Activated CD8-positive, alpha-beta memory T cell treated with anti-CD3 and anti-CD28 coated beads, Interleukin-2, amount 50 U/mL, for 1 hour (primary cell): Measurements from ENCODE around the gene PRIM2.
"Not testable (repeated sequence)": the region's sequence is repeated elsewhere in the genome, so short reads cannot be mapped to it uniquely, and the experiment has no call there.

Source experiments
- DNase-seq: peaks from one replicate; pipeline ENCODE4 v3.0.0-alpha.2; 2020; ENCODE audit errors: extremely low read depth

The PRIM2 gene

DNA sequence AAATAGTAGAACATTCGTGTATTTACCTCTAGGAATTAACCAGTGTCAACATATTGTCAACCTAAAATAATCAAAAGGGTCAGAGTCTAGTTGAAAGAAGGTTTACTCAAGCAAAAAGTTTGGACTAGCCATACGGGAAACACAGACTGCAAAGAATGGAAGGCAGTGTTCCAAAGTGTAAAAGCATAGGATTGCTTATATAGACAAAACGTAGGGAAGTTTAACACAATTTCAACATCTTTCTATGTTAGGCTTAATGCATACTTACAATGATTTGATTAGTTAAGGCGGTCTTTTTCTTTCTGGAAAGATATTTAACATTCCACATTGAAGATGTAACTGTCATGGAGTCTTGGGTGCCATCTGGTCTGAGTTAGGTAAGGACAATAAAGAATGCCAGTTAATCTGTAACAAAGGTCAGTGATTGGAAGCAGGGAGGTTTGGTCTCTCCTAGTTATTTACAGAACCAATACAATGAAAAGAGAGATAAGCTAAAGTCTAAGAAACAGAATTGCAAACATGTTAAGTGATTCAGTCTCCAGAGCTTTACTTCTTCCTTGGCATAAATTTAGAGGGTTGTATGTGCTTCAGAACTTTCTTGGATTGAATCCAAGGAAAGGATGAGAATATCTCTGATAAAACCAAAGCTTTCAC, 183.1 kb downstream of the PRIM2 start:
- DNase-seq, result not testable (repeated sequence)

DNA sequence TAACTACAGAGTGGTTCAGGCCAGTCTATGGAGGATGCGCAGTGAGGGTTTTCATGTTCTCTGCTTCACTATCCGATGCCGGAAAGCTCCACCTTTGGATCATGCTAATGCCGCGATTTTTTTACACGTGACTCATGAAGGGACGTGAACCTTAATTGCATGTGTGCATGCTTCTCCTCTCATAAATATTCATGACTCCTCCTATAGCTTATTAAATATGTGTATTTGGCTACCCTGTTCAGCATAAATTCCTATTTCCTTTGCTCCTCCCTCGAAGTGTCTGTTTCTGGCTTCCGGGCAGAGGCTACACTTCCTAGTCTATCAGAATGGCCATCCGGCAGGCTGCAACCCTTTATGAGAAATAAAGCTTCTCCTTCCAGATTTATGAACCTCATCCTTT, 185.0 kb downstream of the PRIM2 start:
- DNase-seq, result not testable (repeated sequence)

DNA sequence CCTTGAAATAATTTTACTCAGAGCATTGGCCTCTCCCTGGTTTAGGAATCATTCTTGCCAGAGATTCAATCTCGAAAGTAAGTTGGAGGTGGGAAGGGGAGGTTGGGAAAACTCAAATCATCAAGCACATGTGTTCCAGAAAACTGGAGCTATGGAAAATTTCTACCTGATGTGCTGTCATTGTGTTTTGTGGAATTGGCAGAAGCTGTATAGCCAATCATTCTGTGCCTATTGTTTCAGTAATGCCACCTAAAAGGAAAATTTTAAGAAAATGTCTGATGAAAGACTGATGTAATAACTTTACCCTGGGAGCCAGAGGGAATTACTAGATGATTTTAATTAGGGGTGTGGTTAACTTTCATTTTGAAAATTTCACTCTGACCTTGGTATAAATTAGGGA, 187.8 kb downstream of the PRIM2 start:
- DNase-seq, result not testable (repeated sequence)

DNA sequence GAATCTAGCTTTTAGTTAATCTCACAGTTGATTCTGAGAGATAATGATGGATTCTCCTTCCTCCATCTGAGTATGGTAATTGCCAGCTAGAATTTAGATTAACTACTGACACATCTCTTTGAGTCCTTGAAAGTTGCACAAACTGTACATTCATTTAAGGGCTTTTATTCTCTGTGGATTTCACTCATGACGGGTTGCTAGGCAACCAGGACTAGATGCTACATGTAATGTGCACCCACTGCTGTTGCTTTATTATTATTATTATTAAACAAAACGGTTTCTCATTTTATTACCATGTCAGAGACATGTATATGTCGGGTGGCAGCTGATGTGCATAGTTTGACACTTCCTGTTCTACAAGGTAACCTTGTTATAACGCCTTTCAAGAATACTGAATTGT, 193.0 kb downstream of the PRIM2 start:
- DNase-seq, result not testable (repeated sequence)

DNA sequence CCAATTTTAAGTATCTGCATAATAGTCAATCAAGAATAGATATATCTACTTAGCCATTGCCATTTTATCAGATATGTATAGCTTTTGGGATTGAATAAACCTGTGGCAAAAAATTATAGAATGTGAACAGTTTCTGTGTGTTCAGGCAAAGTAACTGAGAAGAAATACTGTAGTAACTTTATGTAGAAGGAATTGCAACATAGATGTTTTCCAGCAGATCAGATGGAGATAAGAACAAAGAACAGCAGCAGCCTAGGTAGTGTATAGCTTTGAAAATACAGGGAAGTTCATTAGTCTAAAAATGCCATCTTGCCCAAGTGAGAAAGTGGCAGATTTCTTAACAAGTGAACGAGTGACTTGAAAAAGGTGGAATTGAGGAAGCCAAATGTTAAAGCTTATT, 197.7 kb downstream of the PRIM2 start:
- not testable (repeated sequence) for DNase-seq

DNA sequence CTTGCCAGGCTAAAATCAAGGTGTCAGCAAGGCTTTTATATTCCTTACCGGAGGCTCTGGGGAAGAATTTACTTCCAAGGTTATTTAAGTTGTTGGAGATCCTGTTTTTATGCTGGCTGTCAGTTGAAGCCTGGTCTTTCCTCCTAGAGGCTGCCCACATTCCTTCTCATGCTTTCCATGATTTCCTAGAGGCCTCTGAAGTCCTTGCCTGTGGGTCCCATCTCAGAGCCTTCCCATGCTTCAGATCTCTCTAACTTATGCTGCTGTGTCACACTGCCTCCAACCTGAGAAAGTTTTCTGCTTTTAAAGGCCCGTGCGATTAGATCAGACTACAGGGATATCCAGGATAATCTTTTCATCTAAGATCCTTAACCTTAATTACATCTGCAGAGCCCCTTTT, 198.4 kb downstream of the PRIM2 start:
- DNase-seq, result not testable (repeated sequence)

DNA sequence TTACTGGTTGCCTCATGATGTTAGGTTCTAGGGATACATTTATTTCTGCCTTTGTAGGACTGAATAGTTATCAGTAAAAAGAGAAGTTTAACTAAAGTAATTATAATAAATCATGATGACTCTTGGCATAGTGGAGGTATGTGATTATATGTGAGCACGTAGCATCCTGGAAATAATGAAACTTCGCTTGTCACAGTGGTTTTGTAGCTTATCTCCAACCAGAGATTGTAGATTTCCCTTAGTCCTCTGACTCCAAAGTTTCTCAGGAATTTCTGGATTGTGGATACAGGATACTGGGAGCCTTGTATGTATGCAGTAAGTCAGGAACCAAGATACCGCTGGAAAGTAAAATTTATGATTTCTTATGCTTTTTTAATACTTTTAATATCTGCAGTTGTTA, 199.3 kb downstream of the PRIM2 start:
- not testable (repeated sequence) for DNase-seq

DNA sequence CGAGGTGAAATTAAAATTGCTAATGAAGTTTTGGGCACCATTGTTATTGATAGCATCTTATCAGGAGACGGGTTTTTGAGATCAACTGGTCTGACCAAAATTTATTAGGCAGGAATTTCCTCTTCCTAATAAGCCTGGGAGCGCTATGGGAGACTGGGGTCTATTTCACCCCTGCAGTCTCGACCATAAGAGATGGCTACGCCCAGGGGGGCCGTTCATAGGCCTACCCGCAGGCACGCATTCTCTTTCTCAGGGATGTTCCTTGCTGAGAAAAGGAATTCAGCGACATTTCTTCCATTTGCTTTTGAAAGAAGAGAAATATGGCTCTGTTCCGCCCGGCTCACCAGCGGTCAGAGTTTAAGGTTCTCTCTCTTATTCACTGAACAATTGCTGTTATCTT, 201.8 kb downstream of the PRIM2 start:
- not testable (repeated sequence) for DNase-seq

DNA sequence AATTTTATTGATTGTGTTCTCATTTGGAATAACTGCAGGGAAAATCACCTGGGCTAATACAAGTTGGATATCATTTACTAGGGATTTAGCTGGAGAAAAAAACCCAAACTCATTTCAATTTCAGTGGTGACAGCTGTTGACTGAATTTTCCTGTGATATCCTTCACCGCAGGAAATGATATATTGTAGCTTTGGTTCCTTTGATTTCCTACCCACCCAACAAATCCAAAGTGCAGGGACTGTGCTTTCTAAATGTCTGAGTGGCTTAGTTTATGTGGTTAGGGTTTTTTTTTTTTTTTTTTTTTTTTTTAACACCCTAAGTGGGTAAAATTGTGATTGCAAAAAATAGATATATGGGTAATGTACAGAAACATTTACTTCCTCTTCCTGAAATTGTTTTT, 203.7 kb downstream of the PRIM2 start:
- not testable (repeated sequence) for DNase-seq

DNA sequence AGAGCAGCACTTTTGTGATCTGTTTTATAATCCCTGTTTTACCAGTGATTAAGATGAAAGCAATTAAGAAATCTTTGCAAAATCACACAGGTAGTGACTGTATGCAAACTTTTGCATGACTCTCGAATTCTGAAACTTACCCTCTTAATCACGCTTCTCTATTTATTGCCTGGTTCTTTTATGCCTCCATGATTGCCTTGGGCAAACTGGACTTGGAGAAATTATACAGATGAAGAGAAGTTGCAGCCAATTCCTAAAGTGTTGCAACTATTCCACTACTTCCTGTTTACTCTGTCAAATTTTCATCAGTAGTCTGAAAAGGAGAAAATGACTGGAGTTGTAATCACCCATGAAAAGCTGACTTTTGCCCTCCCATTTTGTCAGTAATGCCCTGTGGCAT, 205.8 kb downstream of the PRIM2 start:
- not testable (repeated sequence) for DNase-seq

DNA sequence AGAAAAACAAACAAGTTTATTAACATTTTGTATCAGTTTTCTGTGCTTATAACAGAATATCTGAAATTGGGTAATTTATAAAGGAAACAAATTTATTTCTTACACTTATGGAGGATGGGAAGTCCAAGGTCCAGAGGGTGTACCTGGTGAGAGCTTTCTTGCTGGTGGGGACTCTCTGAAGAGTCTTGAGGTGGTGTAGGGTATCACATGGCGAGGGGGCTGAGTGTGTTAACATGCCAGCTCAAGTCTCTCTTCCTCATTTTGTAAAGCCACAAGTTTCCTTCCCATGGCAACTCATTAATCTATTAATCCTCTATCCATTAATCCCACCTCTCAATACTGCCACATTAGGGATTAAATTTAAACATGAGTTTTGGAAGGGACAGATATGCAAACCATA, 212.3 kb downstream of the PRIM2 start:
- not testable (repeated sequence) for DNase-seq

DNA sequence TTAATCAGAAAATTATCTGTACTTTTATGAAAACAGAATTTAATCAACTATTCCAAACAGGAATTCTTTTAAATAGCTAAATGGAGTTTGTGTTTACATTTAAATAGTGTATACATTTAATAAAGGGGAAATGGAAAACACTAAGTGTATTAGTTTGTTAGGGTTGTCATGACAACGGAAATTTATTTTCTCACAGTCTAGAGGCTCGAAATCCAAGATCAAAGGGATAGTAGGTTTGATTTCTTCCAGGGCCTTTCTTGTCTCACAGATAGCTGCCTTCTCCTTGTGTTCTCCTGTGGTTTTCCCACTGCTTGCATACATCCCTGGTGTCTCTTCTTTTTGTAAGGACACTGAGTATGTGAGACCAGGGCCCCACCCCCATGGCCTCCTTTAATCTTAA, 215.2 kb downstream of the PRIM2 start:
- DNase-seq, result not testable (repeated sequence)

DNA sequence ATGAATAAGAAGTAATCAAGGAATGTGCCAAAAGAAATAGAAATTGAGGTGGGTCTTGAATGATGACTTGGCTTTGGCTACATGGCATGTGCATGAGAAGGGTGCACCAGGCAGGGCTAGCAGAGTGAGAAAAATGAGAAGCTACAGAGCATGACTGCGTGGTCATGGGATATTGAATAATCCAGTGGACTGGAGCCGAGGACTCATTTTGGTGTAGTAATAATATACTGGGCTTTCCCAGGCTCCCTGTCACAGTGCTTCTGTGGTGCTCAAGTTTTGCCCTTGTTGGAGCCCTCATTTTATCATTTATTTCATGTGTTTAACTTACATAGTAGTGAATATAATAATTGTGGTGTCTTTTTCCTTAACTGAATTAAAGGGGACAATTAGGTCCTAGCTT, 217.7 kb downstream of the PRIM2 start:
- not testable (repeated sequence) for DNase-seq

DNA sequence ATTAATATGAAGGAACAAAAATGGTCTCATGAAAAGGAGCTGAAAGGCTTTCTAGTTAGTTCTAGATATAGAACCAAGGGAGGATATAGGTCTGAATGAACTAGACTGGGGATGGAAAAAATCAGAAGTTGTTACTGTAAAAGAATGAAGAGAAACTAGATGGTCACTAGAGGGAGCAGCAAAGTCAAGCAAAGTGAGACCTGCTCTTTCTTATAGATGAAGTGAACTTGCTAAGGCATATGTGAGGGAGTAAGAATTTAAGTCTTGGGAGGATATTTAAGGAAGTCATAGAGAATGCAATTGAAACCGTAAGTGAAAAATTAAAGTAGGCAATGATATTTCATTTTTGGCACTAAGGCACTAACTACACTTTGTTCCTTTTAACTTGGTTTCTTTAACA, 218.6 kb downstream of the PRIM2 start:
- DNase-seq, result not testable (repeated sequence)

DNA sequence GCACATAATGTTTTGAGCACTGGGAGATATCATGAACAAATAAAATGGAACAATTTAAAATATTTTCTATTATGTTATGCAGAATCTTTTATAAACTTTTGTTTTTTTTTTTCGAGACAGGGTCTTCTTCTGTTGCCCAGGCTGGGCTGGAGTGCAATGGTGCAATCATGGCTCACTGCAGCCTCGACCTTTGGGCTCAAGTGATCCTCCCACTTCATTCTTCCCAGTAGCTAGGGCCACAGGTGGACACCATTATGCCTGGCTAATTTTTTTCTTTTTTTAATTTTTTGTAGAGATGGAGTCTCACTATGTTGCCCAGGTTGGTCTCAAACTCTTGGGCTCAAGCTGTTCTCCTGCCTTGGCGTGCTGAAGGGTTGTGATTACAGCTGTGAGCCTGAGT, 220.5 kb downstream of the PRIM2 start:
- DNase-seq, result not testable (repeated sequence)

DNA sequence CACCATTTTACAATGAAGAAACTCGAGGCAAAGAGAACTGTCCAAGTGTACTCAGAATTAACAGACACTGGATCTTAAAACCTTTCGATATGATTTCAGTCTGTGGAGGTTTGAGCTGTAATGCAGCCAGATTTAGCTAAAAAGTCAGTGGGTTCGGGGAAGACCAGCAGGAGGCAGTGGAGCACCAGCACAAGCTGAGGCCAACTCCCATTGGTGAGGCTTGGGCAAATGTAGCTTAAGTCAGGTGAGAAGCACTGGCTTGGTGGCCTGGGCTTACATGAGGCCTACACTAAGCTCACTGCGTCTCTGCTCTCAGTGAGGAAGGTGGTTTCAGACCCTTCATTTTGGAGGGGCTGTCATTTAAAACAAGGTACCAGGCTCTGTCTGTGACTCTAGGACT, 234.5 kb downstream of the PRIM2 start:
- not testable (repeated sequence) for DNase-seq

DNA sequence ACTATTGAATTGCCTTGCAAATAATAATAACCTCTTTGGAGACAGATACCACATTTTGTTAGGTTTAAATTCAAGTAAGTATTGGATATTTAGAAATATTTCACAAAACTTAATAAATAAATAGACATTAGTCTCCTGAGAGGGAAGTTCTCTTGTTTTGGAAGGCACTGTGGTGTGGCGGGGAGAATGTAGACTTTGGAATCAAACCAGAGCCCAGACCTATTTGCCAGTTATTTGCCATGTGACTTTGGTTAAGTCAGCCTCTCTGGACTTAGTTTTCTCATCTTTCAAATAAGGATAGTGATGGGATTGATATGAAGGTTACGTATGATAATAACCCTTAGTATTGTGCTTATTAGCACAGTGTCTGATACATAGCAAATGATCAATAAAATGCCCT, 240.4 kb downstream of the PRIM2 start:
- not testable (repeated sequence) for DNase-seq

DNA sequence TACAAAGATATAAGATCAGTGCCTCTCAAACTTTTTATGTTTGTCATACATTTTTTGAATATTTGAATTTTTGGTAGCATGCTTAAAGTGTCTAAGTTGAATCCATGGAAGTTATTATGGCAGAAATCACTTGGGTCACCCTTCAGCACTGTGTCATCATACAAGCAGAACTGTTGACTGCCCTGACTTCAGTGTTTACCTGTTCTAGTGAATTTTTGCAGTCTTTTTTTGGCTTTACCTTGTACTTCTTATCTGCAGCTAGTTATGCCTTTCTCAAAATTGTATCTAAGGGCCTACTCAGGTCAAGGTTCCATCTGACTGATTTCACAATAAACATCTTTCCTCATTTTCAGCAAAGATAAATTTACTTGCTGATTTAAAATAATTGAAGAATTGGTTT, 241.7 kb downstream of the PRIM2 start:
- DNase-seq, result not testable (repeated sequence)

DNA sequence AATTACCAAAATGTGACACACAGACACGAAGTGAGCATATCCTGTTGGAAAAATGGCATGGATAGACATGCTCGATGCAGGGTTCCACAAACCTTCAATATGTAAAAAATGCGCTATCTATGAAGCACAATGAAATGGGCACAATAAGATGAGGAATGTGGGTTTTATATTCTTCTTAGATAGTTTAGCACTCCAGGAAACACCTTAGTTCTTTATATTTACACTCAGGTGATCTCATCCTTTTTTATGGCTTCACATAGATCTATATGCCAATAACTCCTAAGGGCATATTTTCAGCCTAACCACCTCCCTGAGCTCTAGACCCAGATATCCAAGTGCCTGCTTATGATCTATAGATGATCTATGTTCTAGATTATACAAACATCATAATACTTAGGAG, 244.8 kb downstream of the PRIM2 start:
- not testable (repeated sequence) for DNase-seq

DNA sequence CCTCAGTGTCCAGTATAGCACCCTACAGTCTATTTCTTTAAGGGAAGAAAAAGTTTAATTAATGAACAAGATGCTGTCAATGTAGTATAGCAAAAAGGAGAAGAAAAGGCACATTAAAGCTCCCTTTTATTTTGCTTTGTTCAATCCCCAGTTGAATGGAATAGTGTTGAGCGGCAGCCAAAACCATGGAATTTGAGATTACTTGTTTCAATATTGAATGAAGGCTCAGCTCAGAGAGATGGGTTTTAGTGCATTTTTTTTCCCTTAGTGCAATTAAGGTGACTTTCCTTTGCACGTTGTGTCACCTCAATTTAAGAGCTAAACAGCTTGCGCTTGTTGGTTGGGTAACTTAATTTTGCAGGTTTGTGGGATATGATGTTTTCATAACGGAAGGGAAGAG, 254.7 kb downstream of the PRIM2 start:
- not testable (repeated sequence) for DNase-seq

DNA sequence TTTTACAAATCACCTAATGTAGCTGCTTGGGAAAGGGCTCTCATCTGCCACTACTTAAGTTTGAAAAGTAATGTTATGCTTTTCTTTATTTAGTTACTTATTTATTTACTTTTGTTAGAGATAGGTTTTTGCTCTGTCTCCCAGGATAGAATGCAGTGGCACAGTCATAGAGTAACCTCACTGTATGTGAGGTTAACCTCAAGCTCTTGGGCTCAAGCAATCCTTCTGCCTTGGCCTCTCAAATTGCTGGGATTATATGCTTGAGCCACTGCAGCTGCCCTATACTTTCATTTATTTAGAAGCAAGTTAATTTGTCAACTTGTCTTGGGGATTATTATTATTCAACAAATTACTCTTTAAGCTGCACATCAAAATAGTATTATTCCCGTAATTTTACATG, 255.4 kb downstream of the PRIM2 start:
- not testable (repeated sequence) for DNase-seq

DNA sequence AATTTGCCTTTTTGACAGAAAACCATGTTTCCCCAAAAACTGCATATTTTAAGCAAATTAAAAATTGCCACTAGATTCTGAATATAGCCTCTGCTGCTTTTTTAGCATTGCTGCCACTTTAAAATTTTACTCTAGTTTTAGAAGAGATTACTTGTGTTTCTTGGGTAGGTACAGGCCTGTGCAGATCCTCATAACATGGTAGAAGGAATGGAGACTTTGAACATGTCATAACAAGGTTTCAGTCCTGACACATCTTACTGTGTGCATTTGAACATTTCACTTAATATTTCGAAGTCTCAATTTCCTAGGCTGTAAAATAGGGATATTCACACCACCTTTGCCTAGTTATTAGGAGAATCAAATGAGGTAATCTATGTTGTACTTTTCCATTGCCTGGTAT, 259.6 kb downstream of the PRIM2 start:
- DNase-seq, result not testable (repeated sequence)

DNA sequence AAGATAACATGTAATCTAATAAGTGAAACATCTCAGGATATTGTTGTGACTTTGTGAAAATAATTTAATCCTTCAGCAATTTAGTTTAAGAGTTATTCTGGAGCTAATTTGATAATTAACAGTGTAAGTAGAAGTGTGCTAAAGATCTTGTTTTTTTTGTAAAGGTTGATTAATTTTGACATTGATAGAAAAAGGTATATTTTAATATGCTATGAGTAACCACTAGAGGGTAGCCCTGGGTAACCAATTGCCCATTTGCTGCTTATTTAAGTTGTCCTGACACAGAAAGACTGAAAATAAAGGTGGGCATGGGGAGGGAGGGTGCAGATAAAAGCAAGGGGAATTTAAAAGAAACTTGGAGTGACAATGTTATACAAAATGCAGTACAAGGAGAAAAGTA, 262.1 kb downstream of the PRIM2 start:
- not testable (repeated sequence) for DNase-seq

DNA sequence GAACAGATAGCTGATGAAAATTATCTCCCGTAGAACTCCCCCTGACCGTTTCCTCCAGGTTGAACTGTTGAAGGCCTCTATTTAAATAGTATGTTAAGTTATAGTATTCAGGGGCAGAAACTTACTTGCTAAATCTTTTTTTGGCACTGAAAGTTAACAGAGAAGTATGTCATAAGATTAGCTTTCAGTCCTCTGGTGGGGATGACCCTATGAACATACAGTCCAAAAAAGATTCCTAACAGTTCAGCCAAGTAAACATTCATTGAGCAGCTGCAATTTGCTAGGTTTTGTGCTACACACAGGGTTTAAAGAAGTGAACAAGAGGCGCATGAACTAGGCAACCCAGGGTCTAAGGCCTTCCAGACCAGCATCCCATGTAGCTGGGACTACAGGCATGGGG, 264.2 kb downstream of the PRIM2 start:
- DNase-seq, result not testable (repeated sequence)
